ENCODE results near the gene TOR3A.

DNA sequence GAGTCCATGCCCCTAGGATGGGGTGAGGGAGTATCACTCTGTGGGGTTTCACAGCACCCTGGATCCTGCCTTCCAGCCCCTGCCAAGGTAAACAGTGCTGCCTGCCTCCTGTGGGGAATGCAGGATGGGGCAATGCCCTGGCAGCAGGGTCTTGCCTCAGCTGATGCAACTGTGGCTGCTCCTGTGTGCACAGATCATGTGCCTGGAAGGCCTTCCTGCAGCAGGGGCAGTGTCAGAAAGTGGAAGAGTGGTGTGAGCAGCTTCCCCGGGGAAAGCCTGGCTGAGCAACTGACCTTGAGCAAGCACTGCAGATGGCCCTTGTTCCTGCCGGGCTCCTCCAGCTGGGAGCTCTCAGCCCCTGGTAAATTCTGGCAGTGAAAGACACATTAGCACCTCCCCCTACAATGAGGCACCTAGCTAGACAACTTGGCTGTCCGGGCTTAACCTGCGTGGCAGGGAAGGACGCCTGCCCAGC lies 9.9 kb downstream of the TOR3A start:
- TF ChIP-seq FOXM1 (CRISPR knock-in tag; IDR thresholded peaks at IDR 0.05) (no peak), ZNF552 (CRISPR knock-in tag; IDR thresholded peaks at IDR 0.05; ENCODE audit: borderline replicate concordance) (no peak), STAT5B (CRISPR knock-in tag; IDR thresholded peaks at IDR 0.05) (no peak), SRSF4 (IDR thresholded peaks at IDR 0.05; ENCODE audit: low read depth, low read length, poor library complexity, severe bottlenecking) (no peak), ZNF121 (CRISPR knock-in tag; IDR thresholded peaks at IDR 0.05) (no peak), ZNF282 (IDR thresholded peaks at IDR 0.05; ENCODE audit: partially characterized antibody) (no peak), TOE1 (CRISPR knock-in tag; IDR thresholded peaks at IDR 0.05) (no peak), BCL6 (CRISPR knock-in tag; IDR thresholded peaks at IDR 0.05) (peak; percentile 79), BRCA1 (CRISPR knock-in tag; IDR thresholded peaks at IDR 0.05) (no peak), KDM1A (CRISPR knock-in tag; IDR thresholded peaks at IDR 0.05) (peak; percentile 83; the same call in 1 of the 2 replicates), ZC3H4 (CRISPR knock-in tag; IDR thresholded peaks at IDR 0.05; ENCODE audit: borderline replicate concordance) (no peak)
- TF ChIP-seq, protein P1, sequence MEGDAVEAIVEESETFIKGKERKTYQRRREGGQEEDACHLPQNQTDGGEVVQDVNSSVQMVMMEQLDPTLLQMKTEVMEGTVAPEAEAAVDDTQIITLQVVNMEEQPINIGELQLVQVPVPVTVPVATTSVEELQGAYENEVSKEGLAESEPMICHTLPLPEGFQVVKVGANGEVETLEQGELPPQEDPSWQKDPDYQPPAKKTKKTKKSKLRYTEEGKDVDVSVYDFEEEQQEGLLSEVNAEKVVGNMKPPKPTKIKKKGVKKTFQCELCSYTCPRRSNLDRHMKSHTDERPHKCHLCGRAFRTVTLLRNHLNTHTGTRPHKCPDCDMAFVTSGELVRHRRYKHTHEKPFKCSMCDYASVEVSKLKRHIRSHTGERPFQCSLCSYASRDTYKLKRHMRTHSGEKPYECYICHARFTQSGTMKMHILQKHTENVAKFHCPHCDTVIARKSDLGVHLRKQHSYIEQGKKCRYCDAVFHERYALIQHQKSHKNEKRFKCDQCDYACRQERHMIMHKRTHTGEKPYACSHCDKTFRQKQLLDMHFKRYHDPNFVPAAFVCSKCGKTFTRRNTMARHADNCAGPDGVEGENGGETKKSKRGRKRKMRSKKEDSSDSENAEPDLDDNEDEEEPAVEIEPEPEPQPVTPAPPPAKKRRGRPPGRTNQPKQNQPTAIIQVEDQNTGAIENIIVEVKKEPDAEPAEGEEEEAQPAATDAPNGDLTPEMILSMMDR (CRISPR knock-in tag; IDR thresholded peaks at IDR 0.05), result peak; percentile 31
- TF ChIP-seq, protein P2, sequence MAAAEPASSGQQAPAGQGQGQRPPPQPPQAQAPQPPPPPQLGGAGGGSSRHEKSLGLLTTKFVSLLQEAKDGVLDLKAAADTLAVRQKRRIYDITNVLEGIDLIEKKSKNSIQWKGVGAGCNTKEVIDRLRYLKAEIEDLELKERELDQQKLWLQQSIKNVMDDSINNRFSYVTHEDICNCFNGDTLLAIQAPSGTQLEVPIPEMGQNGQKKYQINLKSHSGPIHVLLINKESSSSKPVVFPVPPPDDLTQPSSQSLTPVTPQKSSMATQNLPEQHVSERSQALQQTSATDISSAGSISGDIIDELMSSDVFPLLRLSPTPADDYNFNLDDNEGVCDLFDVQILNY (CRISPR knock-in tag; conservative IDR thresholded peaks at IDR 0.05), result no peak
- TF ChIP-seq, protein P3, sequence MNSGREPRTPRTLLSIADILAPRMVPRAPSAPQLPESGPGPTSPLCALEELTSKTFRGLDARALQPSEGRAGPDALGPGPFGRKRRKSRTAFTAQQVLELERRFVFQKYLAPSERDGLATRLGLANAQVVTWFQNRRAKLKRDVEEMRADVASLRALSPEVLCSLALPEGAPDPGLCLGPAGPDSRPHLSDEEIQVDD (CRISPR knock-in tag; IDR thresholded peaks at IDR 0.05; ENCODE audit: borderline replicate concordance), result no peak

All from HepG2 (cell line).